ENCODE data around the gene EID2. TPM values are rescaled to one million over a fixed set of nuclear protein-coding genes. Genes with fewer than 3 reads are reported as not detected.

EID2 gene
- total RNA-seq, 1 donor from 2014 or later, result 20.0 TPM

DNA sequence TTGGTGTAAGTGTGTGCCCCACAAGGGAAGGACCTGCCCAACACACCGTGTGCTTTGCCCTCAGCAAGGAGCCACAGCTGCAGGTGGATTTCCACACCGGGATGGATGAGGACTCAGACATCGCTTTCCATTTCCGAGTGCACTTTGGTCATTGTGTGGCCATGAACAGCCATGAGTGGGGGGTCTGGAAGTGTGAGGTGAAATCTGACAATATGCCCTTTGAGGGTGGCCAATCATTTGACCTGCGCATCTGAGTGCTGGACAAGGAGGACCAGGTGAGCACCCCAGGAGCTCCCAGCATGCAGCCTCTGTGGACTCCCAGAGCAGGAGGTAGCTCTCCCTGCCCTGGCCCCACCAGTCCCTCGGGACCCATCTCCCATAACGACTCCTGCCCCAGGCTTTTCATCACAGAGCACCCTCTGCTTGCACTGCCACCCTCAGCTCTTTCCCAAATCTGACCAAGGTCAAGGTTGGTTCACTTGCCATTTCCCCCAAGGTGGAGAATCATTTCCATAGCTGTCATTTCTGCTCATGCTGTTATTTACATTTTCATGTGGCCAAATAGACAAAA lies 13.2 kb upstream of the EID2 start:
- Mint-ChIP-seq H3K9me3 (no peaks in the 10 kb centered on the region), H3K27ac (no peak overlapping the region), H3K4me3 (no peak overlapping the region), H3K4me1 (no peaks in the 10 kb centered on the region), H3K36me3 (no peaks in the 10 kb centered on the region), H3K27me3 (ENCODE audit: insufficient read depth, low read depth) (peaks cover 6% of the 10 kb centered on the region)
- no peaks in the 10 kb centered on the region for H4K20me1 ChIP-seq (ENCODE audit: low read depth)
- H3K9me3 ChIP-seq (ENCODE audit: low read depth), result no peaks in the 10 kb centered on the region
- no peaks in the 10 kb centered on the region for H3F3A ChIP-seq (ENCODE audit: low read depth)
- DNase-seq (ENCODE audit: low spot score), result no peak
- H2AFZ ChIP-seq (replicated peaks), result no peak overlapping the region
- no peak overlapping the region for H3K4me2 ChIP-seq
- H3K27me3 ChIP-seq, result peaks cover 3% of the 10 kb centered on the region
- no peaks in the 10 kb centered on the region for H3K36me3 ChIP-seq
- no peak overlapping the region for H3K9ac ChIP-seq
- H3K4me1 ChIP-seq, result no peaks in the 10 kb centered on the region
- no peak overlapping the region for H3K4me3 ChIP-seq
- H3K79me2 ChIP-seq (ENCODE audit: low read depth), result no peaks in the 10 kb centered on the region
- no peak for TF ChIP-seq EZH2phosphoT487 (IDR thresholded peaks at IDR 0.05)
- TF ChIP-seq EZH2 (IDR thresholded peaks at IDR 0.05), result no peak
- TF ChIP-seq, protein P1, sequence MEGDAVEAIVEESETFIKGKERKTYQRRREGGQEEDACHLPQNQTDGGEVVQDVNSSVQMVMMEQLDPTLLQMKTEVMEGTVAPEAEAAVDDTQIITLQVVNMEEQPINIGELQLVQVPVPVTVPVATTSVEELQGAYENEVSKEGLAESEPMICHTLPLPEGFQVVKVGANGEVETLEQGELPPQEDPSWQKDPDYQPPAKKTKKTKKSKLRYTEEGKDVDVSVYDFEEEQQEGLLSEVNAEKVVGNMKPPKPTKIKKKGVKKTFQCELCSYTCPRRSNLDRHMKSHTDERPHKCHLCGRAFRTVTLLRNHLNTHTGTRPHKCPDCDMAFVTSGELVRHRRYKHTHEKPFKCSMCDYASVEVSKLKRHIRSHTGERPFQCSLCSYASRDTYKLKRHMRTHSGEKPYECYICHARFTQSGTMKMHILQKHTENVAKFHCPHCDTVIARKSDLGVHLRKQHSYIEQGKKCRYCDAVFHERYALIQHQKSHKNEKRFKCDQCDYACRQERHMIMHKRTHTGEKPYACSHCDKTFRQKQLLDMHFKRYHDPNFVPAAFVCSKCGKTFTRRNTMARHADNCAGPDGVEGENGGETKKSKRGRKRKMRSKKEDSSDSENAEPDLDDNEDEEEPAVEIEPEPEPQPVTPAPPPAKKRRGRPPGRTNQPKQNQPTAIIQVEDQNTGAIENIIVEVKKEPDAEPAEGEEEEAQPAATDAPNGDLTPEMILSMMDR (IDR thresholded peaks at IDR 0.05), result no peak
- no peak overlapping the region for H3K27ac ChIP-seq

DNA sequence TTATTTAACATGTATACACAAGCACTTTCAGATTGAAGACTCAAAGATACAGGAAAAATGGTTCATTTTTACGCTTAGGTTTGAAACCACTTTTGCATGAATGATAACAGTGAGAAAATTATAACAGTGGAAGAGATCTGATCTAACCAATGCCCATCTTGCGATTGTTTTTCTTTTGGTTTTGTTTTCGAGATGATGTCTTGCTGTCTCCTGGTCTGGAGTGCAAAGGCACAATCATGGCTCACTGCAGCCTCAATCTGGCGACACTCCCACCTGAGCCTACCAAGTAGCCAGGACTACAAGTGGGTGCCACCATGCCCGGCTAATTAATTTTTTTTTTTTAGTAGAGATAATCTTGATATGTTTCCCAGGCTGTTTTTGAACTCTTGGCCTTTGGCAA lies 10.2 kb upstream of the EID2 start:
- H3K4me3 Mint-ChIP-seq, result no peak overlapping the region
- no peaks in the 10 kb centered on the region for H3K4me1 Mint-ChIP-seq
- no peaks in the 10 kb centered on the region for H3K9me3 Mint-ChIP-seq
- H3K79me2 ChIP-seq (ENCODE audit: low read depth), result no peaks in the 10 kb centered on the region
- H3K9ac ChIP-seq, result no peak overlapping the region
- DNase-seq (ENCODE audit: low spot score), result no peak
- no peak overlapping the region for H3K4me2 ChIP-seq
- no peak overlapping the region for H3K27ac Mint-ChIP-seq
- no peaks in the 10 kb centered on the region for H3K4me1 ChIP-seq
- H3K9me3 ChIP-seq (ENCODE audit: low read depth), result no peaks in the 10 kb centered on the region
- H3F3A ChIP-seq (ENCODE audit: low read depth), result no peaks in the 10 kb centered on the region
- peaks cover 4% of the 10 kb centered on the region for H3K27me3 Mint-ChIP-seq (ENCODE audit: insufficient read depth, low read depth)
- H3K36me3 ChIP-seq, result no peaks in the 10 kb centered on the region
- no peaks in the 10 kb centered on the region for H4K20me1 ChIP-seq (ENCODE audit: low read depth)
- TF ChIP-seq EZH2phosphoT487 (IDR thresholded peaks at IDR 0.05), result no peak
- TF ChIP-seq EZH2 (IDR thresholded peaks at IDR 0.05), result no peak
- TF ChIP-seq, protein P1 (IDR thresholded peaks at IDR 0.05), result no peak
- no peak overlapping the region for H3K27ac ChIP-seq
- no peak overlapping the region for H3K4me3 ChIP-seq
- no peaks in the 10 kb centered on the region for H3K36me3 Mint-ChIP-seq
- peaks cover 3% of the 10 kb centered on the region for H3K27me3 ChIP-seq
- no peak overlapping the region for H2AFZ ChIP-seq (replicated peaks)

DNA sequence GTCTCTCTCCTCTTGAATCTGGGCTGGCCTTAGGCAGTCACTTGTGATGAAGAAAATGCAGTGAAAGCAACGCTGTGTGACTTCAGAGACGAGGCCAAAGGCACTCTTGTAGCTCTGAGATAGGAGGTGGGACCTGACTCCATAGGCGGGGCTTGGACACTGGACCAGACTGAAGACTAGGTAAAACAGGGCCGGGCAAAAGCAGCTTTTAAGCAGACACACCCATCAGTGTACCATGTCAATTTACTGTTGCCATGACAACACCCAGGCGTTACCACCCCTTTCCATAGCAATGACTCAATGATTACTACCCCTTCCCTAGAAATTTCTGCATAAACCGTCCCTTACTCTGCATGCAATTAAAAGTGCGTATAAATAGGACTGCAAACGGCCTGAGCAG lies 6.6 kb upstream of the EID2 start:
- Histone ChIP-seq H3K4me3 (no peak overlapping the region), H3K27ac (no peak overlapping the region), H3K4me1 (peaks cover 8% of the 10 kb centered on the region), H3F3A (ENCODE audit: low read depth) (no peaks in the 10 kb centered on the region), H3K9me3 (ENCODE audit: low read depth) (no peaks in the 10 kb centered on the region), H3K79me2 (ENCODE audit: low read depth) (no peaks in the 10 kb centered on the region), H3K4me2 (no peak overlapping the region), H3K27me3 (no peaks in the 10 kb centered on the region), H4K20me1 (ENCODE audit: low read depth) (no peaks in the 10 kb centered on the region), H2AFZ (replicated peaks) (no peak overlapping the region), H3K36me3 (no peaks in the 10 kb centered on the region), H3K9ac (no peak overlapping the region)
- peaks cover 9% of the 10 kb centered on the region for H3K4me1 Mint-ChIP-seq
- H3K36me3 Mint-ChIP-seq, result no peaks in the 10 kb centered on the region
- H3K9me3 Mint-ChIP-seq, result no peaks in the 10 kb centered on the region
- DNase-seq (ENCODE audit: low spot score), result no peak
- no peaks in the 10 kb centered on the region for H3K27me3 Mint-ChIP-seq (ENCODE audit: insufficient read depth, low read depth)
- no peak overlapping the region for H3K27ac Mint-ChIP-seq
- no peak for TF ChIP-seq EZH2phosphoT487 (IDR thresholded peaks at IDR 0.05)
- TF ChIP-seq EZH2 (IDR thresholded peaks at IDR 0.05), result no peak
- TF ChIP-seq, protein P1 (IDR thresholded peaks at IDR 0.05), result no peak
- no peak overlapping the region for H3K4me3 Mint-ChIP-seq
